GM21529 (cell line): ENCODE data around the gene RALGDS.
"Not testable (repeated sequence)": the region's sequence is repeated elsewhere in the genome, so short reads cannot be mapped to it uniquely, and the experiment has no call there.

ENCODE experiments used
- ATAC-seq: cut with Tn5 transposase; IDR thresholded peaks from one replicate; pipeline ENCODE4 v1.9.1; 2021; ENCODE audit not compliant: unreplicated experiment

Gene RALGDS

GRCh38 chr9:133070985-133071384, 50.1 kb downstream of the RALGDS start:
- not testable (repeated sequence) for ATAC-seq

- ATAC-seq = not testable (repeated sequence)
These were observed 50.5 kb downstream of the RALGDS start for GRCh38 chr9:133070500-133070961.

GRCh38 chr9:133068431-133068830, 52.6 kb downstream of the RALGDS start:
- not testable (repeated sequence) for ATAC-seq

GRCh38 chr9:133067813-133068212, 53.2 kb downstream of the RALGDS start:
- ATAC-seq = no peak

GRCh38 chr9:133067006-133067405, 54.0 kb downstream of the RALGDS start:
- no peak for ATAC-seq

GRCh38 chr9:133066181-133066983, 54.7 kb downstream of the RALGDS start:
- no peak for ATAC-seq

- ATAC-seq = no peak
These were observed 56.0 kb downstream of the RALGDS start for GRCh38 chr9:133065070-133065388.

GRCh38 chr9:133064241-133065069, 56.6 kb downstream of the RALGDS start:
- no peak for ATAC-seq

- ATAC-seq = no peak
These were observed 57.4 kb downstream of the RALGDS start for GRCh38 chr9:133063500-133064231.

- no peak for ATAC-seq
These were observed 57.9 kb downstream of the RALGDS start for GRCh38 chr9:133063159-133063499.

GRCh38 chr9:133062569-133062968, 58.5 kb downstream of the RALGDS start:
- not testable (repeated sequence) for ATAC-seq

- not testable (repeated sequence) for ATAC-seq
These were observed 59.3 kb downstream of the RALGDS start, which contains the start of gene CEL for GRCh38 chr9:133061764-133062145. CEL (plus strand) TSS chr9:133061981; CDS start chr9:133062003, 22 bp downstream.

GRCh38 chr9:133061019-133061763, 59.8 kb downstream of the RALGDS start:
- not testable (repeated sequence) for ATAC-seq

GRCh38 chr9:133060417-133060841, 60.6 kb downstream of the RALGDS start:
- ATAC-seq = no peak

- no peak for ATAC-seq
These were observed 61.4 kb downstream of the RALGDS start for GRCh38 chr9:133059623-133060022.

- no peak for ATAC-seq
These were observed 62.3 kb downstream of the RALGDS start for GRCh38 chr9:133058550-133059320.

- no peak for ATAC-seq
These were observed 63.0 kb downstream of the RALGDS start for GRCh38 chr9:133058071-133058470.

- no peak for ATAC-seq
These were observed 63.5 kb downstream of the RALGDS start for GRCh38 chr9:133057553-133057952.

- no peak for ATAC-seq
These were observed 64.0 kb downstream of the RALGDS start for GRCh38 chr9:133057006-133057405.

GRCh38 chr9:133056533-133056932, 64.5 kb downstream of the RALGDS start:
- ATAC-seq = no peak
